Muscle of leg (tissue), 16 donors: ENCODE measurements around the gene BPIFB2. TPM values are rescaled to one million over a fixed set of nuclear protein-coding genes. Genes with fewer than 3 reads are reported as not detected.
"Not testable (repeated sequence)": the region's sequence is repeated elsewhere in the genome, so short reads cannot be mapped to it uniquely, and the experiment has no call there.

Experiments
- DNase-seq: peaks from one replicate; pipeline ENCODE4 v3.0.0; 2013
- H3K27ac ChIP-seq: one replicate; pipeline ENCODE4 v1.5.1; 2013; ENCODE audit warnings: mild to moderate bottlenecking, low read length, control low read depth
- H3K27me3 ChIP-seq: one replicate; pipeline ENCODE4 v1.6.1; 2013; ENCODE audit warnings: low read length; ENCODE audit not compliant: control insufficient read depth, insufficient read depth
- H3K36me3 ChIP-seq: one replicate; pipeline ENCODE4 v1.6.1; 2013; ENCODE audit warnings: low read length; ENCODE audit not compliant: control insufficient read depth, insufficient read depth
- H3K4me1 ChIP-seq: one replicate; pipeline ENCODE4 v1.6.1; 2013; ENCODE audit warnings: low read length; ENCODE audit not compliant: control insufficient read depth, insufficient read depth
- H3K4me3 ChIP-seq: one replicate; pipeline ENCODE4 v1.5.1; 2013; ENCODE audit warnings: low read length, control low read depth
- H3K9me3 ChIP-seq: replicated peaks from 2 replicates; pipeline ENCODE4 v1.6.1; 2013; ENCODE audit warnings: low read depth, low read length; ENCODE audit not compliant: control insufficient read depth
- WGBS: methylation state at CpG from one replicate; pipeline ENCODE4 v1.1.5; 2013; ENCODE audit warnings: missing lambda C conversion rate; ENCODE audit not compliant: insufficient coverage; 5-methylcytosine and 5-hydroxymethylcytosine counted together
- long read RNA-seq, 11 donors: transcript quantifications; one replicate each; lab custom pipeline, GENCODE V29; 2026
- polyA plus RNA-seq, 8 donors: library from polyadenylated mRNA; unstranded; fragments of 120-200 nt; gene quantifications; one replicate each; pipeline versions ENCODE4 v1.2.1 to v1.2.3, GENCODE V29; 2013; ENCODE audit warnings: inconsistent platforms in 1 of 8, low replicate concordance in 1 of 8; ENCODE audit not compliant: insufficient read length in 8 of 8, insufficient read depth in 1 of 8
- total RNA-seq: library from RNA; stranded (reverse); fragments of 120-200 nt; gene quantifications from one replicate; pipeline ENCODE4 v1.2.4, GENCODE V29; 2013

BPIFB2 gene
- total RNA-seq, result not detected
- polyA plus RNA-seq, result under 1 TPM in 1 of 8 donors, not detected in 7; 0.10 TPM
- long read RNA-seq, donor 1, result 0 reads
- long read RNA-seq, donor 2, result 0 reads
- long read RNA-seq, donor 3, result 0 reads
- long read RNA-seq, donor 4, result 0 reads
- long read RNA-seq, donor 5, result 0 reads
- long read RNA-seq, donor 6, result 0 reads
- long read RNA-seq, donor 7, result 0 reads
- long read RNA-seq, donor 8, result 0 reads
- long read RNA-seq, donor 9, result 0 reads
- long read RNA-seq, donor 10, result 0 reads
- long read RNA-seq, donor 11, result 0 reads

GRCh38 chr20:33007376-33008335 is at the start of gene BPIFB2:
Gene BPIFB2 (plus strand): TSS chr20:33007704. CDS start chr20:33008575, 871 bp downstream.
- 78% methylated on average over 9 of the region's 11 CpGs for WGBS

DNA sequence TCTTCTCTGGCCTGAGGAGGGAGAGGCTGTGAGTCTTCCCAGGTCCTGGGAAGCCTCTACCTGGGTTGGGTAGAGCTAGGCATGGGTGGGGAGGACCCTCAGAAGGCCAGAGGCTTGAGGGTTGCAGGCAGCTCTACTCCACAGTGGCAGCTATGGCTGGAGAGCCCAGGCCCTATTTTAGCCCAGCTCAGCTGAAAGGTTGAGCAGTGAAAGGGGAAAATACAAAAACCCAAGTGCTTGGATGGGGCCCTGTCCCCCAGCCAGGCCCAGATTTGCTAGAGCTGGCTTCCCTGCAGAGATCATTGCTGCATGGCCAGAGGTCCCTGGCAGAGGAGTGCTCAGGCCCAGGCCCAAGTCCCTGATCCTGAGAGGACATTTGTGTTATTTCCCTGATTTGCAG is 48.9 kb upstream of the BPIFB2 start:
- Histone ChIP-seq H3K27me3 (no peaks in the 10 kb centered on the region), H3K36me3 (no peaks in the 10 kb centered on the region), H3K27ac (no peak overlapping the region), H3K9me3 (peaks cover 4% of the 10 kb centered on the region), H3K4me3 (no peak overlapping the region), H3K4me1 (no peaks in the 10 kb centered on the region)
- DNase-seq, result no peak

More at GRCh38 chr20:33007376-33008335, at the start of gene BPIFB2:
- no peak for DNase-seq
- H3K27ac ChIP-seq, result no peak within 1 kb of the TSS
- H3K4me1 ChIP-seq, result no peaks in the 10 kb centered on the region
- H3K4me3 ChIP-seq, result no peak within 1 kb of the TSS
- peaks cover 6% of the 10 kb centered on the region for H3K9me3 ChIP-seq
- no peaks in the 10 kb centered on the region for H3K36me3 ChIP-seq
- no peaks in the 10 kb centered on the region for H3K27me3 ChIP-seq

GRCh38 chr20:32959351-32960221 is 47.9 kb upstream of the BPIFB2 start:
- Histone ChIP-seq H3K36me3 (no peaks in the 10 kb centered on the region), H3K27ac (no peak overlapping the region), H3K4me3 (no peak overlapping the region), H3K4me1 (no peaks in the 10 kb centered on the region), H3K9me3 (peaks cover 4% of the 10 kb centered on the region), H3K27me3 (no peaks in the 10 kb centered on the region)
- no peak for DNase-seq
- 91% methylated on average over 10 of the region's 14 CpGs for WGBS

GRCh38 chr20:32960222-32960518 is 47.3 kb upstream of the BPIFB2 start:
- Histone ChIP-seq H3K27me3 (no peaks in the 10 kb centered on the region), H3K4me1 (no peaks in the 10 kb centered on the region), H3K27ac (no peak overlapping the region), H3K4me3 (no peak overlapping the region), H3K36me3 (no peaks in the 10 kb centered on the region), H3K9me3 (peaks cover 4% of the 10 kb centered on the region)
- no peak for DNase-seq

DNA sequence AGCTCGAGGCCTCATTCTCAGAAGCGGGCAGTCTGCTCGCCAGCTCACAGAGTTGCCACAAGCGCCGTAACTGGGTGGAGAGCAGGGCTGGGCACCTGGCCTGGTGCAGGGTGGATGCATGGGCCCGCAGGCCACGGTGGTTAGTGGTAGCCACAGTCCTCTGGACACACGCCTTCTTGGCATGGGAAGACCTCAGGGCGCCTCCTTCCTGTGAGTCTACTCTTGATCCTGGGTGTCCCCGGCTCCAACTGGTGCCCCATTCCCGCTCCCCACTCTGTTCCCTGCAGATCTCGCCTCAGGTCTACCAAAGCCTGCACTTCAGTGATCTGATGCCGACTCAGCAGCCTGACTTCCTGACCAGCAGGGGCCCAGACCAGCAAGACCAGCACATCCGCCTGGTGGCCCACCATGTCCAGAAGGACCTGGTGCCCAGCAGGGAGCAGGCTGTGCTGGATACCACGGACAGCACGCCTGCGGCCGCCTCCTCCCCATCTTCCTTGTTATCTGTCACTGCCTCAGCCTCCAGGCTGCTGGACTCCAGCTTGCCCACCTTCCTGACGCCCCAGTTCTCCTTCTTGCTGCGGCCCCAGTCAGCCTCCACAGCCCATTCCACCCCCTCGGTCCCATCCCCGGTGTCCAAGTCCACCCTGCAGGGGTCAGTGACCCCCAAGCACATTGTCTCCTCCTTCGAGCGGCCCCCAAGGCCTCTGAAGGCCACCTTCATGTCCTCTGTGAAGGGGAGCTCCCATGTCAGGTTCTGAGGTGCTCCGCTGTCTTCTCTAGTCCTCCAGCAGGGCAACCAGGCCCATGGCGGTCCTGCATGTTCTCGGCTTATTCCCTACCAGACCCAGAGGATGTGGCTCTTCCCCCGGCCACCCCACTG is 46.4 kb upstream of the BPIFB2 start:
- 82% methylated on average over 28 of the region's 28 CpGs for WGBS
- Histone ChIP-seq H3K9me3 (peaks cover 4% of the 10 kb centered on the region), H3K36me3 (no peaks in the 10 kb centered on the region), H3K27me3 (peaks cover 2% of the 10 kb centered on the region), H3K4me1 (no peaks in the 10 kb centered on the region), H3K4me3 (no peak overlapping the region), H3K27ac (no peak overlapping the region)
- DNase-seq, result no peak

- Histone ChIP-seq H3K4me1 (no peaks in the 10 kb centered on the region), H3K9me3 (peaks cover 4% of the 10 kb centered on the region), H3K27me3 (peaks cover 3% of the 10 kb centered on the region), H3K36me3 (no peaks in the 10 kb centered on the region), H3K4me3 (no peak overlapping the region), H3K27ac (no peak overlapping the region)
- 85% methylated on average over 2 of the region's 5 CpGs for WGBS
- no peak for DNase-seq
Measured at GRCh38 chr20:32962053-32962452, 45.5 kb upstream of the BPIFB2 start.

GRCh38 chr20:32962646-32963045 is 44.9 kb upstream of the BPIFB2 start:
- H3K4me3 ChIP-seq, H3K27me3 ChIP-seq, H3K9me3 ChIP-seq, DNase-seq, H3K36me3 ChIP-seq, H3K4me1 ChIP-seq, H3K27ac ChIP-seq: not testable (repeated sequence)
- WGBS, result 83% methylated on average over 4 of the region's 11 CpGs

- Histone ChIP-seq H3K4me1 (no peaks in the 10 kb centered on the region), H3K27me3 (peaks cover 3% of the 10 kb centered on the region), H3K9me3 (no peaks in the 10 kb centered on the region), H3K27ac (no peak overlapping the region), H3K4me3 (no peak overlapping the region), H3K36me3 (no peaks in the 10 kb centered on the region)
- no peak for DNase-seq
- 65% methylated on average over 5 of the region's 5 CpGs for WGBS
Measured at GRCh38 chr20:32963176-32963575, 44.3 kb upstream of the BPIFB2 start.

GRCh38 chr20:32964575-32964974 is 42.9 kb upstream of the BPIFB2 start:
- H3K27ac ChIP-seq, result no peak overlapping the region
- no peak for DNase-seq
- no peak overlapping the region for H3K4me3 ChIP-seq
- H3K36me3 ChIP-seq, result no peaks in the 10 kb centered on the region
- H3K9me3 ChIP-seq, result no peaks in the 10 kb centered on the region
- H3K4me1 ChIP-seq, result no peaks in the 10 kb centered on the region
- H3K27me3 ChIP-seq, result peaks cover 3% of the 10 kb centered on the region
- WGBS, result 83% methylated on average over 3 of the region's 6 CpGs
